T-cell (primary cell): Measurements from ENCODE around the gene ST6GALNAC3. TPM values are rescaled to one million over a fixed set of nuclear protein-coding genes. Genes with fewer than 3 reads are reported as not detected.

Experiments
- ATAC-seq, 4 experiments: fragments of 200-7000 bp in 3 of 4; fragments of 150-1000 bp in 1 of 4; cut with Tn5 transposase; replicated peaks in 1 of 4; 1 replicate in 3 of 4; 2 replicates in 1 of 4; pipeline ENCODE4 v1.10.0; 2021; ENCODE audit warnings: moderate library complexity in 3 of 4, mild to moderate bottlenecking in 2 of 4, moderate number of reproducible peaks in 1 of 4
- CTCF ChIA-PET, 2 donors: fragments of 300-600 bp; sonication (Branson Sonifier 250); formaldehyde crosslinking; loops; one replicate each; lab custom pipeline; 2022; ENCODE audit warnings: antibody characterized with exemption in 2 of 2; lab: Charles Lee
- POLR2A ChIA-PET, 2 donors: fragments of 300-600 bp; sonication (Branson Sonifier 250); formaldehyde crosslinking; loops; one replicate each; lab custom pipeline; 2022; ENCODE audit warnings: antibody characterized with exemption in 2 of 2; lab: Charles Lee
- DNase-seq, 35 experiments: peaks; one replicate each; pipeline versions ENCODE4 v3.0.0 to v3.0.0-alpha.2; 2013 to 2023
- H3K27ac ChIP-seq: one replicate; pipeline ENCODE4 v1.5.1; 2013; ENCODE audit warnings: low read length
- H3K27me3 ChIP-seq, 2 experiments: replicated peaks in 1 of 2; 1 replicate in 1 of 2; 2 replicates in 1 of 2; pipeline versions ENCODE4 v1.6.1 to v1.7.0; 2013; ENCODE audit warnings: low read length in 1 of 2, mixed read lengths in 1 of 2; ENCODE audit not compliant: control insufficient read depth in 2 of 2, insufficient read depth in 2 of 2; ENCODE audit errors: extremely low read depth in 1 of 2
- H3K36me3 ChIP-seq, 2 donors: 1 replicate in 1 of 2; 2 replicates in 1 of 2; pipeline versions ENCODE4 v1.6.1 to v1.7.0; 2013; ENCODE audit warnings: low read length in 1 of 2; ENCODE audit not compliant: control insufficient read depth in 2 of 2, insufficient read depth in 1 of 2; ENCODE audit errors: extremely low read depth in 1 of 2
- H3K4me1 ChIP-seq, 2 experiments: 1 replicate in 1 of 2; 2 replicates in 1 of 2; pipeline versions ENCODE4 v1.6.1 to v1.7.0; 2013; ENCODE audit warnings: low read length in 2 of 2, mixed read lengths in 1 of 2; ENCODE audit not compliant: insufficient read depth in 2 of 2, control insufficient read depth in 1 of 2; ENCODE audit errors: extremely low read depth in 1 of 2
- H3K4me3 ChIP-seq, 2 donors: 1 replicate in 1 of 2; 2 replicates in 1 of 2; pipeline versions ENCODE4 v1.5.1 to v1.7.0; 2013; ENCODE audit warnings: mild to moderate bottlenecking in 2 of 2, low read length in 1 of 2, moderate library complexity in 1 of 2; ENCODE audit not compliant: control insufficient read depth in 1 of 2; ENCODE audit errors: extremely low read depth in 1 of 2
- H3K9me3 ChIP-seq: 2 replicates; pipeline ENCODE4 v1.7.0; 2013
- H3K27ac Mint-ChIP-seq, 2 donors: one replicate each; pipeline ENCODE4 v1.8.0; 2020 to 2021; ENCODE audit warnings: mild to moderate bottlenecking in 2 of 2, mixed read lengths in 2 of 2
- H3K27me3 Mint-ChIP-seq, 2 donors: one replicate each; pipeline ENCODE4 v1.8.0; 2021 to 2022; ENCODE audit warnings: mixed read lengths in 2 of 2
- H3K36me3 Mint-ChIP-seq: one replicate; pipeline ENCODE4 v1.8.0; 2021; ENCODE audit warnings: mixed read lengths
- H3K4me1 Mint-ChIP-seq, 3 donors: one replicate each; pipeline ENCODE4 v1.8.0; 2020 to 2022; ENCODE audit warnings: mixed read lengths in 3 of 3, mild to moderate bottlenecking in 1 of 3
- H3K4me3 Mint-ChIP-seq, 3 donors: one replicate each; pipeline ENCODE4 v1.8.0; 2020 to 2022; ENCODE audit warnings: mild to moderate bottlenecking in 3 of 3, mixed read lengths in 3 of 3, moderate library complexity in 3 of 3
- H3K9me3 Mint-ChIP-seq, 3 donors: one replicate each; pipeline ENCODE4 v1.8.0; 2020 to 2022; ENCODE audit warnings: mixed read lengths in 3 of 3
- WGBS: methylation state at CpG from one replicate; pipeline ENCODE4 v1.1.5; 2013; ENCODE audit warnings: missing lambda C conversion rate; ENCODE audit not compliant: insufficient coverage; 5-methylcytosine and 5-hydroxymethylcytosine counted together
- total RNA-seq, 35 experiments: library from RNA in 6 of 35; stranded (reverse) in 6 of 35; fragments of 120-200 nt in 1 of 35; gene quantifications; one replicate each; pipeline versions ENCODE4 v1.2.1 to v1.2.4 and lab custom pipeline; 2013 to 2026

Gene ST6GALNAC3
- total RNA-seq, 5 donors from 2014 or later (not counting 1 experiment from before 2014, with no cell fraction given): 0.33 to 6.6 (median 1.5) TPM

DNA sequence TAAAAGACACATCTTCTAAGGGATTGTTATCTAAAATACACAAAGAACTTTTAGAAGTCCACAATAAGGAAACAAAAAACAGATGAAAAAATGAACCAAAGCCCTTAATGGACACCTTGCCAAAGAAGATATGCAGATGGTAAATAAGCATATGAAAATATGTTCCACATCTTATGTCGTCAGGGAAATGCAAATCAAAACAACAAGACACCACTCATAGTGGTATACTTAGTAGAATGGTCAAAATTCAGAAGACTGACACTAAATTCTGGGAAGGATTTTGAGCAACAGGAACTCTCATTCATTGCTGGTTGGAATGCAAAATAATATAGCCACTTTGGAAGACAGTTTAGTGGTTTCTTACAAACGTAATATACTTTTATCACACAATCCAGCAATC, 587.0 kb downstream of the ST6GALNAC3 start:
- CTCF ChIA-PET: no interaction called here
- H3K4me1 Mint-ChIP-seq: no peaks in the 10 kb centered on the region
- no peaks in the 10 kb centered on the region for H3K27me3 ChIP-seq
- H3K36me3 ChIP-seq: no peaks in the 10 kb centered on the region
- no peaks in the 10 kb centered on the region for H3K4me1 ChIP-seq
- no peaks in the 10 kb centered on the region for H3K9me3 ChIP-seq
- no peak overlapping the region for H3K4me3 Mint-ChIP-seq
- H3K36me3 Mint-ChIP-seq: no peaks in the 10 kb centered on the region
- no CpG with 5 or more reads among the region's 2 CpGs for WGBS
- H3K27ac ChIP-seq: no peak overlapping the region
- no peak for ATAC-seq
- peaks cover 0 to 7% of the 10 kb centered on the region in 2 donors for H3K27me3 Mint-ChIP-seq
- no peak overlapping the region for H3K4me3 ChIP-seq
- POLR2A ChIA-PET: no interaction called here
- no peak for DNase-seq
- peaks cover 8 to 10% (median 10%) of the 10 kb centered on the region in 3 donors for H3K9me3 Mint-ChIP-seq
- no peak overlapping the region for H3K27ac Mint-ChIP-seq

DNA sequence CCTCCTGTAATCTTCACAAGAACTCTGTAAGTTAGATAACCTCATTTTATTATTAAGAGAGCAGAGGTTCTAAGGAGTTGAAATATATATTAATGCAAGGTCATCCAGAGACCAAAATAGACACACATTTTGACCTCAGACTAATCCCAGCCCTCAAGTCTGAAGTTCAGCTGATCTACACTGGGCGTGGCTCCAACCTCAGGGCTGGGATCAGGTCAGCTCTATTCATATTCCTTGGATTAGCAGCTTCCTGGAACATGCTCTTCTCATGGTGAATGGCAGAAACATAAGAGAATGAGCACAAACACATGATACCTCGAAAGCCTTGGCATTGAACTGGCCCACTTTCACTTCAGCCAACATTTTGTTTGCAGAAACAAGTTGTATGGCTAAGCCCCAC, 592.0 kb downstream of the ST6GALNAC3 start:
- H3K9me3 Mint-ChIP-seq: peaks cover 3 to 4% (median 4%) of the 10 kb centered on the region in 3 donors
- ATAC-seq (no peak), DNase-seq (no peak)
- Histone ChIP-seq H3K27ac (no peak overlapping the region), H3K4me1 (no peaks in the 10 kb centered on the region), H3K9me3 (no peaks in the 10 kb centered on the region), H3K4me3 (no peak overlapping the region), H3K27me3 (no peaks in the 10 kb centered on the region), H3K36me3 (no peaks in the 10 kb centered on the region)
- no peak overlapping the region for H3K27ac Mint-ChIP-seq
- H3K4me3 Mint-ChIP-seq: no peak overlapping the region
- H3K36me3 Mint-ChIP-seq: no peaks in the 10 kb centered on the region
- no peaks in the 10 kb centered on the region for H3K4me1 Mint-ChIP-seq
- POLR2A ChIA-PET: no interaction called here
- 47% methylated on average over 2 of the region's 2 CpGs for WGBS
- CTCF ChIA-PET: no interaction called here
- peaks cover 0 to 4% of the 10 kb centered on the region in 2 donors for H3K27me3 Mint-ChIP-seq

DNA sequence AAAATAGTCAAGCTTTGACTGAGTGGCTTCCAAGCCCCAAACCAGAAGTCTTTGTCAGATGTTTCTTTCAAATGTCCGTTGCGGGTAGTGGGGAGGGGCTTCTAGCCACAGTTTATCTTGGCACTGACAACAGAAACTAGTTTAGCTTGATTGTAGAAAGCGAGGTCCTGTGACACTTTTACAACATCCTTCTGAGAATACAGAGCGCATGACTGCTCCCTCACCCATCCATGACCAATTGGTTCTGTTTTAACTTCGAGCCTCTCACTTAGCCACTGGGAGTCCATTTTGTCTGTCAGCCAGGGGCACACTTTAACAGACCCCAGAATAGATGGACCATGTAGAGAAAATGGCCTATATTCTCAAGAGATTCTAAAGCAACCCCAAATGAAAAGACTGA, 593.5 kb downstream of the ST6GALNAC3 start:
- Mint-ChIP-seq H3K4me1 (no peaks in the 10 kb centered on the region), H3K27me3 (peaks cover 0 to 4% of the 10 kb centered on the region in 2 donors), H3K27ac (no peak overlapping the region), H3K36me3 (no peaks in the 10 kb centered on the region), H3K4me3 (no peak overlapping the region), H3K9me3 (peaks cover 3 to 4% (median 4%) of the 10 kb centered on the region in 3 donors)
- ChIA-PET CTCF (no interaction called here), POLR2A (no interaction called here)
- Histone ChIP-seq H3K27ac (no peak overlapping the region), H3K4me1 (no peaks in the 10 kb centered on the region), H3K4me3 (no peak overlapping the region), H3K9me3 (no peaks in the 10 kb centered on the region), H3K36me3 (no peaks in the 10 kb centered on the region), H3K27me3 (no peaks in the 10 kb centered on the region)
- WGBS: no CpG with 5 or more reads among the region's 5 CpGs
- ATAC-seq (no peak), DNase-seq (no peak)

DNA sequence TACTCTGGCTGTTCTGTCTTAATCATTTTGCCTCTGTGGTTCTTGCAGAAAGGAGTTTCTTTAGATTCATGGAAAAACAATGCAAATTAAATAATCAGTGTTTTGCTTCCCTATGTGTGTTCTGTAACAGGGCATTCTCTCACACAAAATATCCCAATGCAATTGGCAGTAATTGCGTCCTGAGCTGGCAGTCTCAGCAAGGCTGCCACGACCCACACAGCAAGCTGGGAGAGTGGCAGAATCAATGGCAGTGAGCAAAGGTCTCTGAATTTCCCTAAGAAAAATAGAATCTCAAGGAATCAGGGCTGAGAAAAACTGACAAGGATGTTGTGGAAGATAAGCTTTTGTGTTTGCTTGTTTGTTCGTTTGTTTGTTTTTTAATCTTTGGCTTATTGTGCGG, 594.6 kb downstream of the ST6GALNAC3 start:
- Histone ChIP-seq H3K4me3 (no peak overlapping the region), H3K36me3 (no peaks in the 10 kb centered on the region), H3K9me3 (no peaks in the 10 kb centered on the region), H3K27me3 (no peaks in the 10 kb centered on the region), H3K4me1 (no peaks in the 10 kb centered on the region), H3K27ac (no peak overlapping the region)
- Mint-ChIP-seq H3K36me3 (no peaks in the 10 kb centered on the region), H3K9me3 (peaks cover 3% of the 10 kb centered on the region in 3 donors), H3K4me1 (no peaks in the 10 kb centered on the region), H3K27me3 (peaks cover 0 to 3% of the 10 kb centered on the region in 2 donors), H3K4me3 (no peak overlapping the region), H3K27ac (no peak overlapping the region)
- 74% methylated on average over 2 of the region's 4 CpGs for WGBS
- DNase-seq: no peak
- ChIA-PET POLR2A (no interaction called here), CTCF (no interaction called here)
- ATAC-seq: no peak

DNA sequence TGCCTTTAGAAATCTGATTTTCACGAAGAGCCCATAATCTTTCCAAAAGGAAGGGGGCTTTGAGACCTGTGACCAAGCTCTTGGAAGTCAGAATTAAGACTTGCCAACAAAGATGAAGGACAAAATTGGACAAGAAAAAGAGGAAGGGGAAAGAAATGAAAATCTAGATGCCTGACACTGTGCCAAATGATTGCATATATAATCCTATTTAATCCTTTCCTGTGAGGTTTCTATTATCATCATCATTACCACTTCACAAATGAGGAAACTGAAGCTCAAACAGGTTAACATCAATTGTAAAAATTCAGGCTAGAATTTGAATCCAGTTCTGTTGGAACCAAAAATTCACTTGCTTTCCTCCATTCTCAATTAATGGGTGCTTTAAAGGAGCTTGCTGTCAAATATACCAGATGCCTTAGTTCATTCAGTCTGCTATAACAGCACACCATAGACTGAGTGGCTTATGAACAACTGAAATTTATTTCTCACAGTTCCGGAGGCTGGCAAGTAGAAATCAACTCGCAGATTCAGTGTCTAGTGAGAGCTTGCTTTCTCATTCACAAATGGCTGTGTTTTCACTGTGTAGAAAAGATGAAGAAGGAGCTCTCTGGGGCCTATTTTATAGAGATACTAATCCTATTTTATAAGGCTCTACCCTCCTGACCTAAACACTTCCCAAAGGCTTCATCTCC, 595.2 kb downstream of the ST6GALNAC3 start:
- H3K36me3 Mint-ChIP-seq: no peaks in the 10 kb centered on the region
- no peak overlapping the region for H3K4me3 Mint-ChIP-seq
- no peaks in the 10 kb centered on the region for H3K4me1 Mint-ChIP-seq
- no peaks in the 10 kb centered on the region for H3K9me3 ChIP-seq
- no peaks in the 10 kb centered on the region for H3K27me3 Mint-ChIP-seq
- ATAC-seq: no peak
- no CpG with 5 or more reads among the region's 3 CpGs for WGBS
- H3K27ac ChIP-seq: no peak overlapping the region
- H3K4me3 ChIP-seq: no peak overlapping the region
- DNase-seq: no peak
- POLR2A ChIA-PET: no interaction called here
- H3K36me3 ChIP-seq: no peaks in the 10 kb centered on the region
- no peaks in the 10 kb centered on the region for H3K4me1 ChIP-seq
- no peaks in the 10 kb centered on the region for H3K9me3 Mint-ChIP-seq
- CTCF ChIA-PET: no interaction called here
- no peaks in the 10 kb centered on the region for H3K27me3 ChIP-seq
- H3K27ac Mint-ChIP-seq: no peak overlapping the region

DNA sequence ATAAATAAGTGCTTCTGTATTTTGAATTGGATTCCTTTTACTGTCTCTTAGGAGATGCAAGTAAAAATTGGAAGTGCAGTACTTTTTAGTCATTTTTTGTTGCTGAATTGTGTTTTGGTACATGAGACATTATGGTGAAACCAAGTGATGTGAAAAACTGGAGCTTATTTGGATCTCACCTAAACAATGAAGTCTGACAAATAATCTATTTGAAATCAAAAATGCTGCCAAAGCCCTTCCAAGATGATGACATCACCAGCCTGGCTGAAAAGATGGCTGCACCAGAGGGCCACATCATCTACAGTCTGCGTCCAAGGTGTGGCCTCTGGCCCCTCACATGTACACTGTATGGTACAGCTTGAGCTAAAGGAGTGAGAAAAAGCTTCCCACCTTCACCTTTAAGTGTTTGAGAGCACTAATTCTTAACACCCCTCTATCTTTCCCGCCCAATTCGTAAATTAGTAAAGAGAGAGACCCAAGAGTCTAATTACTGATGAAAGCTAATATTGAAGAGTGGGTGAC, 600.2 kb downstream of the ST6GALNAC3 start:
- Mint-ChIP-seq H3K4me3 (no peak overlapping the region), H3K27me3 (peaks cover 0 to 6% of the 10 kb centered on the region in 2 donors), H3K27ac (no peak overlapping the region), H3K9me3 (no peaks in the 10 kb centered on the region), H3K36me3 (no peaks in the 10 kb centered on the region), H3K4me1 (no peaks in the 10 kb centered on the region)
- no peaks in the 10 kb centered on the region for H3K4me1 ChIP-seq
- H3K4me3 ChIP-seq: no peak overlapping the region
- H3K9me3 ChIP-seq: no peaks in the 10 kb centered on the region
- ATAC-seq: no peak
- WGBS: no CpG with 5 or more reads among the region's 3 CpGs
- no peaks in the 10 kb centered on the region for H3K36me3 ChIP-seq
- no peak for DNase-seq
- no peaks in the 10 kb centered on the region for H3K27me3 ChIP-seq
- CTCF ChIA-PET: no interaction called here
- no peak overlapping the region for H3K27ac ChIP-seq
- POLR2A ChIA-PET: interaction anchor here in 1 of 2 donors (0.5 kb wide), 1 partner anchor 413 kb away, joined by 4 read pairs; no protein-coding TSS in a partner anchor
